H1 (cell line): ENCODE measurements around the gene NMUR1. TPM values are rescaled to one million over a fixed set of nuclear protein-coding genes. Genes with fewer than 3 reads are reported as not detected.

Experiments
- BACH1 ChIP-seq: IDR thresholded peaks from 2 replicates; pipeline ENCODE4 v1.6.1; 2012; ENCODE audit warnings: low read length, improper control_type of control experiment
- CTBP2 ChIP-seq: IDR thresholded peaks from 2 replicates; pipeline ENCODE4 v1.7.0; 2011; ENCODE audit warnings: borderline replicate concordance, mild to moderate bottlenecking, moderate library complexity, mixed read lengths, low read length; ENCODE audit not compliant: insufficient read depth, insufficient read length
- CTCF ChIP-seq, 3 experiments: IDR thresholded peaks; 1 replicate in 2 of 3; 2 replicates in 1 of 3; pipeline versions ENCODE4 v1.5.1 to v1.6.1; 2011; ENCODE audit warnings: low read length in 3 of 3, mild to moderate bottlenecking in 3 of 3, inconsistent platforms in 2 of 3, low read depth in 1 of 3, moderate library complexity in 1 of 3; ENCODE audit not compliant: insufficient read depth in 1 of 3; ENCODE audit errors: control extremely low read depth in 1 of 3
- EP300 ChIP-seq, 2 experiments: IDR thresholded peaks; 1 replicate in 1 of 2; 2 replicates in 1 of 2; pipeline ENCODE4 v1.6.1; 2011 to 2012; ENCODE audit warnings: low read depth in 2 of 2, low read length in 2 of 2, mild to moderate bottlenecking in 2 of 2, borderline replicate concordance in 1 of 2, inconsistent platforms in 1 of 2, moderate library complexity in 1 of 2
- GABPA ChIP-seq: IDR thresholded peaks from 2 replicates; pipeline ENCODE4 v1.6.1; 2011; ENCODE audit warnings: mild to moderate bottlenecking, low read length, moderate library complexity, borderline replicate concordance; ENCODE audit not compliant: insufficient read depth
- MAX ChIP-seq: IDR thresholded peaks from 2 replicates; pipeline ENCODE4 v1.6.1; 2012; ENCODE audit warnings: inconsistent platforms
- POU5F1 ChIP-seq: IDR thresholded peaks from 2 replicates; pipeline ENCODE4 v1.6.1; 2011; ENCODE audit warnings: low read depth, mild to moderate bottlenecking, low read length, moderate library complexity
- SIX5 ChIP-seq: IDR thresholded peaks from 2 replicates; pipeline ENCODE4 v1.6.1; 2011; ENCODE audit warnings: mild to moderate bottlenecking, low read depth, low read length
- SUZ12 ChIP-seq: fragments of 200-600 bp; sonication (generic); IDR thresholded peaks from 2 replicates; pipeline ENCODE4 v1.6.1; 2012; ENCODE audit warnings: mild to moderate bottlenecking, inconsistent platforms, low read length, moderate library complexity, mixed read lengths
- YY1 ChIP-seq: IDR thresholded peaks from 2 replicates; pipeline ENCODE4 v1.6.1; 2011; ENCODE audit warnings: low read depth, mild to moderate bottlenecking, low read length
- polyA plus RNA-seq, 7 experiments: library from polyadenylated mRNA; depleted of rRNA in 3 of 7; stranded (reverse) in 5 of 7; unstranded in 2 of 7; fragments of >200 nt in 5 of 7; fragments of 200-250 nt in 2 of 7; gene quantifications; 1 replicate in 5 of 7; 2 replicates in 1 of 7; 4 replicates in 1 of 7; pipeline versions ENCODE4 v1.2.1 to v1.2.3, GENCODE V29; 2011 to 2013; ENCODE audit warnings: missing spikeins in 2 of 7, mixed read lengths in 2 of 7
- total RNA-seq: library from RNA; stranded (reverse); fragmentation: NEBNext Ultra II Directional; extraction: Animal tissue kit (Norgen Biotek cat#: 25700); gene quantifications from 2 replicates; pipeline ENCODE4 v1.2.1, GENCODE V29; 2021

NMUR1 gene
- total and polyA plus RNA-seq, 2 of the 8 experiments (the other 6 are each of a cell fraction or from before 2014, with no cell fraction given) = 0.56 to 1.5 TPM

- TF ChIP-seq GABPA (0 out of 2 replicates have a peak, but pooled peaks have one; percentile 26), CTBP2 (no peak), POU5F1 (no peak), SIX5 (no peak), BACH1 (no peak), CTCF (IDR thresholded peaks at IDR 0.05; ENCODE audit: control extremely low read depth in 1 of 3, insufficient read depth in 1 of 3, low read depth in 1 of 3, low read length in 3 of 3) (peak; percentile 75 to 85 (median 79)), SUZ12 (no peak), MAX (peak; percentile 23; the same call in 1 of the 2 replicates), EP300 (IDR thresholded peaks at IDR 0.05; ENCODE audit: borderline replicate concordance in 1 of 2, low read depth in 2 of 2, low read length in 2 of 2) (no peak), YY1 (no peak)
These were observed 47.3 kb downstream of the NMUR1 start (continued) for GRCh38 chr2:231482806-231483391.
